SU-DHL-6 (cell line): ENCODE results near the gene APOL3.
"Not testable (repeated sequence)": the region's sequence is repeated elsewhere in the genome, so short reads cannot be mapped to it uniquely, and the experiment has no call there.

Experiments
- H2AFZ ChIP-seq: fragments of 200-600 bp; sonication (generic); 2 replicates; pipeline ENCODE4 v1.6.1; 2014; ENCODE audit warnings: low read depth, mild to moderate bottlenecking, moderate library complexity, mixed read lengths, antibody characterized with exemption, low read length; ENCODE audit not compliant: severe bottlenecking
- H3F3A ChIP-seq: fragments of 200-600 bp; shearing (Covaris generic); 2 replicates; pipeline ENCODE4 v1.6.0; 2016; ENCODE audit warnings: antibody characterized with exemption, mild to moderate bottlenecking; ENCODE audit not compliant: insufficient read depth
- H3K27ac ChIP-seq: fragments of 200-600 bp; sonication (generic); 2 replicates; pipeline ENCODE4 v1.5.1; 2016; ENCODE audit warnings: low read depth, mild to moderate bottlenecking, low read length, moderate library complexity, mixed read lengths
- H3K27me3 ChIP-seq: fragments of 200-600 bp; sonication (generic), shearing (Covaris generic); 2 replicates; pipeline ENCODE4 v1.6.0; 2014; ENCODE audit warnings: mild to moderate bottlenecking, low read length
- H3K36me3 ChIP-seq: fragments of 200-600 bp; sonication (generic); 2 replicates; pipeline ENCODE4 v1.6.1; 2014; ENCODE audit warnings: mild to moderate bottlenecking, low read length, mixed read lengths
- H3K4me2 ChIP-seq: fragments of 300-600, 200-600 bp; shearing (Covaris generic), sonication (generic); 2 replicates; pipeline ENCODE4 v1.6.0; 2014; ENCODE audit warnings: low read length, low read depth, mild to moderate bottlenecking; ENCODE audit not compliant: poor library complexity, severe bottlenecking
- H3K4me3 ChIP-seq: fragments of 200-600 bp; sonication (generic); 2 replicates; pipeline ENCODE4 v1.5.1; 2014; ENCODE audit warnings: antibody characterized with exemption, low read length, mild to moderate bottlenecking, mixed read lengths; ENCODE audit not compliant: insufficient read depth, poor library complexity, severe bottlenecking
- H3K79me2 ChIP-seq: fragments of 200-600 bp; sonication (generic); 2 replicates; pipeline ENCODE4 v1.6.1; 2014; ENCODE audit warnings: mild to moderate bottlenecking, low read length, moderate library complexity; ENCODE audit not compliant: insufficient read depth
- H3K9ac ChIP-seq: fragments of 200-600 bp; sonication (generic); 2 replicates; pipeline ENCODE4 v1.7.0; 2014; ENCODE audit warnings: mild to moderate bottlenecking, low read length
- H3K9me2 ChIP-seq: fragments of 200-600 bp; sonication (generic); replicated peaks from 2 replicates; pipeline ENCODE4 v1.6.1; 2014; ENCODE audit warnings: low read length; ENCODE audit not compliant: insufficient read depth
- H3K9me3 ChIP-seq: fragments of 200-600 bp; sonication (generic); 2 replicates; pipeline ENCODE4 v1.6.1; 2014; ENCODE audit warnings: low read length, mixed read lengths; ENCODE audit not compliant: insufficient read depth
- H4K20me1 ChIP-seq: fragments of 200-600 bp; sonication (generic); 2 replicates; pipeline ENCODE4 v1.6.1; 2014; ENCODE audit warnings: low read depth, mild to moderate bottlenecking, antibody characterized with exemption, low read length, moderate library complexity, mixed read lengths
- CTCF ChIP-seq: fragments of 200-600 bp; sonication (generic); IDR thresholded peaks from one replicate; pipeline ENCODE4 v1.5.1; 2017; ENCODE audit warnings: antibody characterized with exemption, mild to moderate bottlenecking, low read length, moderate library complexity; ENCODE audit not compliant: insufficient read depth, poor library complexity, severe bottlenecking
- EZH2phosphoT487 ChIP-seq: fragments of 200-600 bp; sonication (generic), shearing (Covaris generic); conservative IDR thresholded peaks from 2 replicates; pipeline ENCODE4 v1.6.1; 2018; ENCODE audit warnings: mild to moderate bottlenecking, antibody characterized with exemption, low read length, moderate library complexity, mixed read lengths

The APOL3 gene

GRCh38 chr22:36160499-36160942, at the start of gene APOL3:
APOL3 (minus strand) TSS chr22:36160755; CDS start chr22:36149055, 11,700 bp downstream.
- Histone ChIP-seq H3K27ac (no peak within 1 kb of the TSS), H3K36me3 (no peaks in the 10 kb centered on the region), H3F3A (no peaks in the 10 kb centered on the region), H3K79me2 (no peaks in the 10 kb centered on the region), H3K4me2 (no peak within 1 kb of the TSS), H3K9ac (no peak within 1 kb of the TSS), H3K4me3 (no peak within 1 kb of the TSS), H3K9me2 (no peaks in the 10 kb centered on the region), H3K9me3 (no peaks in the 10 kb centered on the region), H3K27me3 (no peaks in the 10 kb centered on the region), H2AFZ (no peak within 1 kb of the TSS), H4K20me1 (no peaks in the 10 kb centered on the region)
- no peak for TF ChIP-seq CTCF
- no peak for TF ChIP-seq EZH2phosphoT487

- no peak overlapping the region for H3K4me3 ChIP-seq
- H3K9me3 ChIP-seq: no peaks in the 10 kb centered on the region
- no peaks in the 10 kb centered on the region for H3F3A ChIP-seq
- no peaks in the 10 kb centered on the region for H3K27me3 ChIP-seq
- TF ChIP-seq CTCF: no peak
- no peak for TF ChIP-seq EZH2phosphoT487
- no peaks in the 10 kb centered on the region for H3K9me2 ChIP-seq
- no peak overlapping the region for H3K4me2 ChIP-seq
- no peaks in the 10 kb centered on the region for H3K36me3 ChIP-seq
- no peak overlapping the region for H2AFZ ChIP-seq
- no peak overlapping the region for H3K9ac ChIP-seq
- no peak overlapping the region for H3K27ac ChIP-seq
- H4K20me1 ChIP-seq: no peaks in the 10 kb centered on the region
- H3K79me2 ChIP-seq: no peaks in the 10 kb centered on the region
These were observed 49.7 kb upstream of the APOL3 start for GRCh38 chr22:36210224-36210623.

- not testable (repeated sequence) for H3K9me2 ChIP-seq, H3F3A ChIP-seq, H3K9me3 ChIP-seq, H3K4me2 ChIP-seq, H3K79me2 ChIP-seq, H3K9ac ChIP-seq, H3K36me3 ChIP-seq, H3K4me3 ChIP-seq, H3K27ac ChIP-seq, H4K20me1 ChIP-seq, H3K27me3 ChIP-seq, H2AFZ ChIP-seq
These were observed 48.9 kb upstream of the APOL3 start for GRCh38 chr22:36209488-36209908.

GRCh38 chr22:36208914-36209313, 48.4 kb upstream of the APOL3 start:
- Histone ChIP-seq H3K36me3 (no peaks in the 10 kb centered on the region), H3K9me2 (no peaks in the 10 kb centered on the region), H2AFZ (no peak overlapping the region), H3K79me2 (no peaks in the 10 kb centered on the region), H3K9me3 (no peaks in the 10 kb centered on the region), H4K20me1 (no peaks in the 10 kb centered on the region), H3K9ac (no peak overlapping the region), H3K4me2 (no peak overlapping the region), H3K4me3 (no peak overlapping the region), H3K27ac (no peak overlapping the region), H3F3A (no peaks in the 10 kb centered on the region), H3K27me3 (no peaks in the 10 kb centered on the region)
- no peak for TF ChIP-seq EZH2phosphoT487
- TF ChIP-seq CTCF: no peak
